BJ (cell line): Measurements from ENCODE around the gene PI16. TPM values are rescaled to one million over a fixed set of nuclear protein-coding genes. Genes with fewer than 3 reads are reported as not detected.

Source experiments
- CTCF ChIA-PET: fragments of 350-600 bp; formaldehyde crosslinking; extraction: SDS; loops from one replicate; lab custom pipeline; 2021; ENCODE audit warnings: antibody characterized with exemption, inconsistent platforms; lab: Yijun Ruan, JAX
- POLR2A ChIA-PET: fragments of 300-600 bp; sonication (Branson Sonifier 250); formaldehyde crosslinking; extraction: SDS; loops from one replicate; lab custom pipeline; 2021; ENCODE audit warnings: antibody characterized with exemption; lab: Charles Lee
- DNase-seq: peaks from one replicate; pipeline ENCODE4 v3.0.0-alpha.2; 2011; ENCODE audit warnings: low read depth
- H3K27me3 ChIP-seq: 2 replicates; pipeline ENCODE4 v1.6.0; 2011; ENCODE audit warnings: low read length; ENCODE audit not compliant: control insufficient read depth, insufficient read depth
- H3K36me3 ChIP-seq: 2 replicates; pipeline ENCODE4 v1.5.1; 2011; ENCODE audit warnings: low read length; ENCODE audit not compliant: control insufficient read depth, insufficient read depth
- H3K4me3 ChIP-seq: 2 replicates; pipeline ENCODE4 v1.5.1; 2011; ENCODE audit warnings: low read depth, mild to moderate bottlenecking, control low read depth, low read length
- polyA plus RNA-seq: library from polyadenylated mRNA; depleted of rRNA; stranded (reverse); fragments of >200 nt; gene quantifications from 2 replicates; pipeline ENCODE4 v1.2.3, GENCODE V29; 2011
- TF ChIP-seq, protein P1 (sequence below): IDR thresholded peaks from 2 replicates; pipeline ENCODE4 v1.5.1; 2011; ENCODE audit warnings: low read depth, mild to moderate bottlenecking, control low read depth, inconsistent platforms, low read length, moderate library complexity; ENCODE audit not compliant: insufficient read depth

PI16 gene
- polyA plus RNA-seq, 1 experiment = 0.21 TPM

DNA sequence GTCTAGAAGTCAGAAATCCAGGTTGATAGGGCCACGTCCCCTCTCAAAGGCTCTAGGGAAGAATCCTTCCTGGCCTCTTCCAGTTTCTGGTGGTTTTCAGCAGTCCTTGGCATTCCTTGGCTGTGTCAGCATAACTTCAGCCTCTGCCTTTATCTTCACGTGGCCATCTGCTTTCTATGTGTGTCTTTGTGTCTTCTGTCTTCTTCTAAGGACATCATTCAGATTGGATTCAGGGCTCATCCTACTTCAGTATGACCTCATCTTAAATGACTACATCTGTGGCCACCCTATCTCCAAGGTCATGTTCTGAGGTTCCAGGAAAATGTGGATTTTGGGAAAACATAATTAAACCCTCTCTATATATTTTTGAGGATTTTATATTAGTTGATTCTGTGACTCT lies 45.8 kb upstream of the PI16 start:
- ChIA-PET POLR2A (no interaction called here), CTCF (interaction anchor here (0.7 kb wide), 1 partner anchor 24 kb away, joined by 3 read pairs; no protein-coding TSS in a partner anchor)
- Histone ChIP-seq H3K4me3 (no peak overlapping the region), H3K36me3 (peaks cover 3% of the 10 kb centered on the region), H3K27me3 (no peaks in the 10 kb centered on the region)
- TF ChIP-seq, protein P1, sequence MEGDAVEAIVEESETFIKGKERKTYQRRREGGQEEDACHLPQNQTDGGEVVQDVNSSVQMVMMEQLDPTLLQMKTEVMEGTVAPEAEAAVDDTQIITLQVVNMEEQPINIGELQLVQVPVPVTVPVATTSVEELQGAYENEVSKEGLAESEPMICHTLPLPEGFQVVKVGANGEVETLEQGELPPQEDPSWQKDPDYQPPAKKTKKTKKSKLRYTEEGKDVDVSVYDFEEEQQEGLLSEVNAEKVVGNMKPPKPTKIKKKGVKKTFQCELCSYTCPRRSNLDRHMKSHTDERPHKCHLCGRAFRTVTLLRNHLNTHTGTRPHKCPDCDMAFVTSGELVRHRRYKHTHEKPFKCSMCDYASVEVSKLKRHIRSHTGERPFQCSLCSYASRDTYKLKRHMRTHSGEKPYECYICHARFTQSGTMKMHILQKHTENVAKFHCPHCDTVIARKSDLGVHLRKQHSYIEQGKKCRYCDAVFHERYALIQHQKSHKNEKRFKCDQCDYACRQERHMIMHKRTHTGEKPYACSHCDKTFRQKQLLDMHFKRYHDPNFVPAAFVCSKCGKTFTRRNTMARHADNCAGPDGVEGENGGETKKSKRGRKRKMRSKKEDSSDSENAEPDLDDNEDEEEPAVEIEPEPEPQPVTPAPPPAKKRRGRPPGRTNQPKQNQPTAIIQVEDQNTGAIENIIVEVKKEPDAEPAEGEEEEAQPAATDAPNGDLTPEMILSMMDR = no peak
- DNase-seq = no peak

DNA sequence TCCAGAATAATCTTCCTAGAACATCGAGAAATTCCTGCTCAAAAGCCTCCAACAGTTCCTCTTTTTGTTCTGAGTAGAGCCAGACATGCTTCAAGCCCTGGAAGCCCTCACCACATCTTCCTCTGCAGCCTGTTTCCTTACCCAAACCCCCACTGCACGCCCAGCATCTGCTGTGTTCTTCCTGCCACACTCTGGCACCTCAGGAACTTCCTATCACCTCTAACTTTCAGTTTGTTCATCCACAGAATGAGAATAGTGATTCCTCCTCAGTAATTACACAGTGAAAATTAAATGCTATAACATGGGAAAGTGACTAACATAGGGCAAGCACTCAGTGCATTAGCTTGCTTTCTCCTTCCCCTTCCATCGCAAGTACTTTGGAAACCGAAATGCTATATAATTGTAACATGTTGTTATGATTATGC lies 42.5 kb upstream of the PI16 start:
- Histone ChIP-seq H3K4me3 (no peak overlapping the region), H3K27me3 (no peaks in the 10 kb centered on the region), H3K36me3 (peaks cover 6% of the 10 kb centered on the region)
- ChIA-PET POLR2A (no interaction called here), CTCF (interaction anchor here (0.8 to 3.0 kb wide), 4 partner anchors 15 to 146 kb away, joined by 3 to 18 read pairs (median 3); partner anchors contain the start of gene C6orf89)
- DNase-seq = no peak
- TF ChIP-seq, protein P1 = no peak

DNA sequence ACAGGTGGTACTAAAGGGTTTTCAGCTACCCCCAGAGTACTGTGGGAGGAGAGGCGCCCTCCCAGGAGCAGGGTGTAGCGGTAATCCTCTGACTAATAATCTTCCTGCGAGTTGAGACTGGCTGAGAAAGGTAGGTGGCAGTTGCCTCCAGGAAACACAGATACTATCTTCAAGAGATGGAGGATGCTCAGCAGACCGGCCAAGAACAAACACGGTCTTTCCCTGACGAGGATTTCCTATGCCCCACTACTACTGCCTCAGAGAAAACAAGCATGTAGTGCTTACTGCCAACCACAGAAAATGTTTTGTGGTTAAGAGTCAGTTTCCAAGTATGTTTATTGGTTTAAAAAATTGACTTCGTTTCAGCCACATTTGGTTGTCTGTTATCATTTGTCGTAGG lies 42.0 kb upstream of the PI16 start:
- ChIA-PET CTCF (interaction anchor here (0.8 to 3.0 kb wide), 4 partner anchors 14 to 147 kb away, joined by 3 to 18 read pairs (median 3); partner anchors contain the start of gene C6orf89), POLR2A (interaction anchor here (0.5 kb wide), 1 partner anchor 9 kb away, joined by 3 read pairs; no protein-coding TSS in a partner anchor)
- Histone ChIP-seq H3K36me3 (peaks cover 6% of the 10 kb centered on the region), H3K4me3 (no peak overlapping the region), H3K27me3 (no peaks in the 10 kb centered on the region)
- TF ChIP-seq, protein P1 = no peak
- peak; percentile 84 for DNase-seq

DNA sequence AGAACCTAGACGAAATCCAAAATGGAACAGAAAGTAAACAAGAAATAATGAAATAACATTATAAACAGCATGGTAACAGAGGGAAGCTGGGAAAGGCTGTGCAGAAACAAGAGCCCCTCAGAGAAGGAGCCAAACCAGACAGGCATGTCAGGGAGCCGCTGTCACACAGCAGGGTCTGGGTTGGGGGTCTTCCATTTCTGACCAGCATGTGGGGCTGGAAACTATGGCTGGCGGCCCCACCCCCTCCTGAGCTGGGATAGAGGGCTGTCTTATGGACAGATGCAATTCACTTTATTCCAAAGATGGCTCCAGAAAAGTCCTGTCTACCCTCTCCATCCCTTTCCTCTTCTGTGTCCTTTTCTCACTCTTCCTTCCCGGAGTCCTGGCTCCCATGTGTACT lies 41.5 kb upstream of the PI16 start:
- CTCF ChIA-PET = interaction anchor here (0.8 to 3.0 kb wide), 5 partner anchors 14 to 147 kb away, joined by 3 to 18 read pairs (median 7); partner anchors contain the start of gene C6orf89
- TF ChIP-seq, protein P1 = no peak
- no peak for DNase-seq

DNA sequence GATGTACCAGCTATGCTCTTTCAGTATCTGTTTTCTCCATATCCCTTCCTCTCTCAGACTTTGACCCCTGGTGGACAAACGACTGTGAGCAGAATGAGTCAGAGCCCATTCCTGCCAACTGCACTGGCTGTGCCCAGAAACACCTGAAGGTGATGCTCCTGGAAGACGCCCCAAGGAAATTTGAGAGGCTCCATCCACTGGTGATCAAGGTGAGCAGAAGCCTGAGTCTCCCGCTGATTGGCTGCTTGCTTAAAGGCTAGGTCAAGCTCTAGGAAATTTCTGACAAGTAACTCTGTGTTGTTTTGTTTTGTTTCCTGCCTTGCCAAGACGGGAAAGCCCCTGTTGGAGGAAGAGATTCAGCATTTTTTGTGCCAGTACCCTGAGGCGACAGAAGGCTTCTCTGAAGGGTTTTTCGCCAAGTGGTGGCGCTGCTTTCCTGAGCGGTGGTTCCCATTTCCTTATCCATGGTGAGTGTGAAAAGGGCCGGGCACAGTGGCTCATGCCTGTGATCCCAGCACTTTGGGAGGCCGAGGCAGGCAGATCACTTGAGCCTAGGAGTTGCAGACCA lies 40.2 kb upstream of the PI16 start:
- Histone ChIP-seq H3K27me3 (no peaks in the 10 kb centered on the region), H3K4me3 (no peak overlapping the region), H3K36me3 (peaks cover 4% of the 10 kb centered on the region)
- DNase-seq = no peak
- ChIA-PET POLR2A (interaction anchor here (0.6 kb wide), 1 partner anchor 63 kb away, joined by 17 read pairs; no protein-coding TSS in a partner anchor), CTCF (interaction anchor here (0.7 to 3.0 kb wide), 9 partner anchors 9 to 257 kb away, joined by 3 to 18 read pairs (median 3); partner anchors contain the start of gene C6orf89)
- TF ChIP-seq, protein P1 = peak; percentile 47

More for the DNA sequence above, 41.5 kb upstream of the PI16 start:
- POLR2A ChIA-PET = interaction anchor here (0.5 kb wide), 1 partner anchor 10 kb away, joined by 3 read pairs; no protein-coding TSS in a partner anchor
- peaks cover 6% of the 10 kb centered on the region for H3K36me3 ChIP-seq
- H3K27me3 ChIP-seq = no peaks in the 10 kb centered on the region
- no peak overlapping the region for H3K4me3 ChIP-seq
